MM.1S (cell line): Measurements from ENCODE around the gene GNS.

Source experiments
- DNase-seq: peaks from one replicate; pipeline ENCODE4 v3.0.0-alpha.2; 2015
- H2AFZ ChIP-seq: fragments of 300-600 bp; sonication (generic); 2 replicates; pipeline ENCODE4 v1.6.0; 2016; ENCODE audit warnings: antibody characterized with exemption, low read length
- H3F3A ChIP-seq: fragments of 300-600 bp; sonication (generic); 2 replicates; pipeline ENCODE4 v1.6.1; 2016; ENCODE audit warnings: mild to moderate bottlenecking, antibody characterized with exemption, low read length, moderate library complexity, mixed read lengths; ENCODE audit not compliant: insufficient read depth
- H3K27ac ChIP-seq: fragments of 300-600 bp; sonication (generic); 2 replicates; pipeline ENCODE4 v1.5.1; 2016; ENCODE audit warnings: mild to moderate bottlenecking, low read length
- H3K27me3 ChIP-seq: fragments of 300-600 bp; sonication (generic); replicated peaks from 2 replicates; pipeline ENCODE4 v1.6.0; 2016; ENCODE audit warnings: low read length; ENCODE audit not compliant: insufficient read depth
- H3K36me3 ChIP-seq: fragments of 300-600 bp; sonication (generic); replicated peaks from 2 replicates; pipeline ENCODE4 v1.6.1; 2016; ENCODE audit warnings: mild to moderate bottlenecking, low read length, mixed read lengths; ENCODE audit not compliant: insufficient read depth
- H3K4me1 ChIP-seq: fragments of 300-600 bp; sonication (generic); 2 replicates; pipeline ENCODE4 v1.6.1; 2016; ENCODE audit warnings: low read length, mixed read lengths
- H3K4me2 ChIP-seq: fragments of 300-600 bp; sonication (generic); 2 replicates; pipeline ENCODE4 v1.6.0; 2016; ENCODE audit warnings: low read depth, low read length
- H3K4me3 ChIP-seq: fragments of 300-600 bp; sonication (generic); 2 replicates; pipeline ENCODE4 v1.5.1; 2016; ENCODE audit warnings: low read length, mixed read lengths
- H3K79me2 ChIP-seq: fragments of 300-600 bp; sonication (generic); 2 replicates; pipeline ENCODE4 v1.6.1; 2016; ENCODE audit warnings: mixed run types, low read length, mixed read lengths
- H3K9ac ChIP-seq: fragments of 300-600 bp; sonication (generic); 2 replicates; pipeline ENCODE4 v1.6.1; 2016; ENCODE audit warnings: low read length, mixed read lengths
- H3K9me2 ChIP-seq: fragments of 300-600 bp; sonication (generic); replicated peaks from 2 replicates; pipeline ENCODE4 v1.6.1; 2016; ENCODE audit warnings: mild to moderate bottlenecking, low read length, mixed read lengths; ENCODE audit not compliant: insufficient read depth
- H3K9me3 ChIP-seq: fragments of 300-600 bp; sonication (generic); replicated peaks from 2 replicates; pipeline ENCODE4 v1.6.1; 2016; ENCODE audit warnings: mild to moderate bottlenecking, low read length, mixed read lengths; ENCODE audit not compliant: insufficient read depth
- H4K20me1 ChIP-seq: fragments of 300-600 bp; sonication (generic); 2 replicates; pipeline ENCODE4 v1.6.1; 2016; ENCODE audit warnings: mild to moderate bottlenecking, low read length, moderate library complexity, mixed read lengths; ENCODE audit not compliant: insufficient read depth
- CTCF ChIP-seq: fragments of 300-600 bp; sonication (generic); IDR thresholded peaks from 2 replicates; pipeline ENCODE4 v1.5.1; 2016; ENCODE audit warnings: antibody characterized with exemption, low read length, mixed read lengths
- EZH2 ChIP-seq: fragments of 300-600 bp; sonication (generic); optimal IDR thresholded peaks from 2 replicates; pipeline ENCODE3; 2017; ENCODE audit warnings: low read depth, mild to moderate bottlenecking, antibody characterized with exemption, low read length, mixed read lengths
- EZH2phosphoT487 ChIP-seq: fragments of 300-600 bp; sonication (generic); IDR thresholded peaks from 2 replicates; pipeline ENCODE4 v1.6.1; 2018; ENCODE audit warnings: antibody characterized with exemption, low read length

Gene GNS

GRCh38 chr12:64674367-64674922 is 84.8 kb downstream of the GNS start:
- Histone ChIP-seq H3K79me2 (peaks cover 70% of the 10 kb centered on the region), H4K20me1 (no peaks in the 10 kb centered on the region), H2AFZ (no peak overlapping the region), H3K27me3 (no peaks in the 10 kb centered on the region), H3K4me2 (no peak overlapping the region), H3K4me3 (no peak overlapping the region), H3F3A (peaks cover 8% of the 10 kb centered on the region), H3K27ac (no peak overlapping the region), H3K4me1 (peaks cover 23% of the 10 kb centered on the region), H3K9me2 (no peaks in the 10 kb centered on the region), H3K36me3 (no peaks in the 10 kb centered on the region), H3K9me3 (no peaks in the 10 kb centered on the region), H3K9ac (no peak overlapping the region)
- no peak for DNase-seq
- TF ChIP-seq EZH2phosphoT487: no peak
- no peak for TF ChIP-seq EZH2
- no peak for TF ChIP-seq CTCF

GRCh38 chr12:64673490-64674169 is 85.6 kb downstream of the GNS start:
- no peak overlapping the region for H3K4me2 ChIP-seq
- no peak overlapping the region for H2AFZ ChIP-seq
- H3K27me3 ChIP-seq: no peaks in the 10 kb centered on the region
- no peak overlapping the region for H3K27ac ChIP-seq
- H3K9me3 ChIP-seq: no peaks in the 10 kb centered on the region
- no peaks in the 10 kb centered on the region for H4K20me1 ChIP-seq
- no peaks in the 10 kb centered on the region for H3K36me3 ChIP-seq
- H3K9ac ChIP-seq: no peak overlapping the region
- H3K4me1 ChIP-seq: peaks cover 29% of the 10 kb centered on the region
- TF ChIP-seq EZH2 (no peak), EZH2phosphoT487 (no peak), CTCF (no peak)
- peaks cover 17% of the 10 kb centered on the region for H3F3A ChIP-seq
- no peaks in the 10 kb centered on the region for H3K9me2 ChIP-seq
- peaks cover 64% of the 10 kb centered on the region for H3K79me2 ChIP-seq
- no peak overlapping the region for H3K4me3 ChIP-seq
- no peak for DNase-seq

GRCh38 chr12:64672925-64673409 is 86.2 kb downstream of the GNS start:
- Histone ChIP-seq H3K9ac (no peak overlapping the region), H2AFZ (no peak overlapping the region), H3K36me3 (no peaks in the 10 kb centered on the region), H3K4me3 (no peak overlapping the region), H3K9me2 (no peaks in the 10 kb centered on the region), H3K9me3 (no peaks in the 10 kb centered on the region), H4K20me1 (no peaks in the 10 kb centered on the region), H3F3A (peaks cover 23% of the 10 kb centered on the region), H3K4me2 (no peak overlapping the region), H3K27ac (no peak overlapping the region), H3K4me1 (peaks cover 30% of the 10 kb centered on the region), H3K79me2 (peaks cover 64% of the 10 kb centered on the region), H3K27me3 (no peaks in the 10 kb centered on the region)
- no peak for DNase-seq
- TF ChIP-seq CTCF: no peak
- no peak for TF ChIP-seq EZH2
- TF ChIP-seq EZH2phosphoT487: no peak
